A673 (cell line): ENCODE results near the gene CAMKK2.

Source experiments
- CTCF ChIP-seq: fragments of 300-800, 200-600 bp; sonication (generic); conservative IDR thresholded peaks from 2 replicates; pipeline ENCODE4 v1.5.1; 2017; ENCODE audit warnings: low read depth, mild to moderate bottlenecking, antibody characterized with exemption, low read length, moderate library complexity, mixed read lengths
- EZH2 ChIP-seq: fragments of 200-600 bp; sonication (generic); IDR thresholded peaks from 2 replicates; pipeline ENCODE4 v1.6.1; 2017; ENCODE audit warnings: borderline replicate concordance, low read depth, mild to moderate bottlenecking, mixed read lengths, antibody characterized with exemption, low read length; ENCODE audit not compliant: poor library complexity, severe bottlenecking

DNA sequence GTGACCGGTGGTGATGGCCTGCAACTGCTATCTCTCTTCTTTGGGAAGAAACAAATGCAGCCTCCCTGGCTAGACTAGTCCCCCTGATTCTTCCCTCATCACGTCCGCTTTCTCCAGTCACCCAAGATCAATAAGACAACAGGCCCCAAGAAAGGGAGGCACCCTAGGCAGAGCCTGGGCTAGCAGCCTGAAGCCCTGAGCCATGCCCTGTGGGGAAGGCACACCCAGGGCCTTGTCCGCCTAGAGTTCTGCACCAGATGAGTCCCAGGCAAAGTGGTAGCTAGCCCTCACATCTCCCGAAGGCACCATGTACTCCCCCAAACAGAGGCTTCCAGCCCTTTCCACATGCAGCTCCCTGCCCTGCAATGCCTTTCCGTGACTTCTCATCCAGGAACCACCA lies 35.1 kb downstream of the CAMKK2 start:
- TF ChIP-seq CTCF (no peak), EZH2 (no peak)
